ENCODE measurements around the gene KLK15.

KLK15 gene

GRCh38 chr19:50803633-50804419, 29.5 kb downstream of the KLK15 start:
- no peak for TF ChIP-seq CTCF (conservative IDR thresholded peaks at IDR 0.05; ENCODE audit: low read depth, low read length)
- DNase-seq (ENCODE audit: low read depth): peak; percentile 22

DNA sequence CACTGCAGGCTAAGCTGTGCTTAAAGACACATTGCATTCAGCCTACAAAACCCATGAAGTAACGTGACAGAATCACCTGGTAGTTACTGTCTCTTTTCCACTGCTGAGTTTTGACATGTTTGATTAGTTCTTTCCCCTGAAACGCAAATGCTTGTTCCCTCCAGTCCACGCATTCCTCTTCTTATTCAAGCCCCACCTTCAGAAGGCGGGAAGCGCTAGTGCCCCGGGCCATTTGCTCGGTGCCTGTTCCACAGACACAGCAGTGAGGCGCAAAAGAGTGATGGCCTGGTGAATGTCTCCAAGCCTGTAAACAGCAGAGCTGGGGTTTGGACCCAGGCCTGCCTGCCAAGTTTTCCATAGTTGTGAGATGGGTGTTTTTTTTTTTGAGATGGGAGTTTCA, 32.3 kb downstream of the KLK15 start:
- no peak for DNase-seq (ENCODE audit: low read depth)
- TF ChIP-seq CTCF (conservative IDR thresholded peaks at IDR 0.05; ENCODE audit: low read depth, low read length): no peak
- H3K4me3 ChIP-seq (ENCODE audit: low read depth, low read length): no peak overlapping the region

More at GRCh38 chr19:50803633-50804419, 29.5 kb downstream of the KLK15 start:
- peak overlapping the region; percentile 97 for H3K4me3 ChIP-seq (ENCODE audit: low read depth, low read length)

- no peak for TF ChIP-seq CTCF (conservative IDR thresholded peaks at IDR 0.05; ENCODE audit: low read depth, low read length)
- no peak overlapping the region for H3K4me3 ChIP-seq (ENCODE audit: low read depth, low read length)
- no peak for DNase-seq (ENCODE audit: low read depth)
Observed at GRCh38 chr19:50799547-50799851, 33.9 kb downstream of the KLK15 start.

DNA sequence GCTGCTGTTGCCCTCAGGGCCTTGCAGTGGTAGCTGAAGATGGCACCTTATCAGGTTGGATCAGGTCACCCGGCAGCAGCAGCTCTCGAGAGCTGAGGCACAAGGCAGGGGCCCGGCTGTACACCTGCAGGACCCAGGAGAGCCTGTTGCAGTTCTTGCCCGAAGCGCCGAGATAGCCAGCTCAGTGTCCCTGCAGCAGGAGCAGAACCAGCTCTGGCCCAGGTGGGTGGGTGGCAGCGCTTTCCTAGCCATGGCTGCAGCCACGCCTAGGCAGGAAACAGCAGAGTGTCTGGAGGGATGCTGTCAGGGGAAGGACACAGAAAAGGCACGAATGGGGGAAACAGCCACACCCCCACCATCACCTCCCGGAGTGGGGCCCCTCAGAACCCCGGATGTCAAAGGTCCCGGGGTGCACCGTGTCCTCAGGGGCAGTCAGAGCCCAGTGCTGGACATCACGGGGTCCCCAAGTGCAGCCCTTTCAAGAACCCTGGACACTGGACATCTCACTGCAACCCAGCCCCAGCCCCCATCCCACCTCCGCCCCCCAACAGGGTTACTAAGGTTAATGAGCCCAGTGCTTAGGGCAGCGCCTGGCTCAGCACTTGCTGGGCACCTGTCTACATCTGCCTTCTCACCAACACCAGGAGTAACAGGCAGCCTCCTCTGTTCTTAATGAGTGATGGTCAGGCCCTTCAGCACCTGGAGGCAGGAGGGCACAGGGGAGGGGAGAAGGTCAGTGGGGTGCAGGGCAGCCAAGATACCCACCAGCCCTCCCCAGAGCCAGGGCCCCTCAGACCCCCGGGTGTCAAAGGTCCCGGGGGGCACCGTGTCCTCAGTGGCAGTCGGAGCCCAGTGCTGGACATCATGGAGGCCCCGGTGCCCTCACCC, 34.5 kb downstream of the KLK15 start:
- H3K4me3 ChIP-seq (ENCODE audit: low read depth, low read length): no peak overlapping the region
- TF ChIP-seq CTCF (conservative IDR thresholded peaks at IDR 0.05; ENCODE audit: low read depth, low read length): no peak
- DNase-seq (ENCODE audit: low read depth): no peak

GRCh38 chr19:50797781-50798658, 35.4 kb downstream of the KLK15 start:
- H3K4me3 ChIP-seq (ENCODE audit: low read depth, low read length): no peak overlapping the region
- no peak for TF ChIP-seq CTCF (conservative IDR thresholded peaks at IDR 0.05; ENCODE audit: low read depth, low read length)
- DNase-seq (ENCODE audit: low read depth): no peak

- no peak for DNase-seq (ENCODE audit: low read depth)
- no peak overlapping the region for H3K4me3 ChIP-seq (ENCODE audit: low read depth, low read length)
- TF ChIP-seq CTCF (conservative IDR thresholded peaks at IDR 0.05; ENCODE audit: low read depth, low read length): no peak
Observed at GRCh38 chr19:50797429-50797780, 36.0 kb downstream of the KLK15 start.

All from choroid plexus epithelial cell (primary cell).